K562 (cell line): ENCODE results near the gene DPP10. TPM values are rescaled to one million over a fixed set of nuclear protein-coding genes. Genes with fewer than 3 reads are reported as not detected.

ENCODE experiments used
- ATAC-seq: fragments of 200-7000 bp; cut with Tn5 transposase; 3 replicates; pipeline ENCODE4 v1.9.1; 2020; ENCODE audit warnings: moderate library complexity
- BruUV-seq: library from RNA; stranded (reverse); fragments of 400-500 nt; replicated peaks from 2 replicates; lab custom pipeline; 2021; lab: Mats Ljungman, UMichigan
- CTCF ChIA-PET: fragments of 300-600 bp; formaldehyde crosslinking; extraction: SDS; loops from one replicate; lab custom pipeline; 2021; ENCODE audit warnings: low intra/inter-chr PET ratio; lab: Yijun Ruan, JAX
- POLR2A ChIA-PET: fragments of 300-600, 350-650 bp; sonication (Branson Sonifier 250); formaldehyde crosslinking; extraction: SDS; loops from one replicate; lab custom pipeline; 2021; ENCODE audit warnings: antibody characterized with exemption, inconsistent platforms; lab: Yijun Ruan, JAX
- DNase-seq, 4 experiments: peaks; one replicate each; pipeline versions ENCODE4 v3.0.0 to v3.0.0-alpha.2; 2011 to 2018; ENCODE audit warnings: low spot score in 3 of 4, mixed read lengths in 3 of 4; ENCODE audit errors: extremely low read depth in 1 of 4
- FAIRE-seq: peaks from 2 replicates; lab custom pipeline; 2011; peaks lifted over from hg19 to GRCh38; lab: Jason Lieb, UNC
- H2AFZ ChIP-seq: 2 replicates; pipeline ENCODE4 v1.6.0; 2011; ENCODE audit warnings: low read depth, low read length, control low read depth, inconsistent platforms
- H3K27ac ChIP-seq: fragments of 200-600 bp; 3 replicates; pipeline ENCODE4 v1.8.0; 2011; ENCODE audit warnings: low read depth, mild to moderate bottlenecking, control low read depth, inconsistent platforms, low read length, moderate library complexity, mixed read lengths; ENCODE audit errors: extremely low read depth
- H3K27me3 ChIP-seq, 2 experiments: fragments of 300-600 bp in 1 of 2; 2 replicates in 1 of 2; 3 replicates in 1 of 2; pipeline versions ENCODE4 v1.6.0 to v1.8.0; 2011; ENCODE audit warnings: inconsistent platforms in 2 of 2, low read length in 2 of 2, mild to moderate bottlenecking in 1 of 2, mixed read lengths in 1 of 2, moderate library complexity in 1 of 2; ENCODE audit not compliant: control insufficient read depth in 2 of 2, insufficient read depth in 2 of 2
- H3K36me3 ChIP-seq: fragments of 300-600 bp; 3 replicates; pipeline ENCODE4 v1.8.0; 2011; ENCODE audit warnings: mild to moderate bottlenecking, low read length, inconsistent platforms; ENCODE audit not compliant: control insufficient read depth, insufficient read depth
- H3K4me1 ChIP-seq, 2 experiments: fragments of 200-600 bp in 1 of 2; replicated peaks in 1 of 2; 2 replicates in 1 of 2; 3 replicates in 1 of 2; pipeline versions ENCODE4 v1.5.1 to v1.8.0; 2011; ENCODE audit warnings: inconsistent platforms in 2 of 2, low read length in 2 of 2, mild to moderate bottlenecking in 1 of 2, mixed read lengths in 1 of 2, moderate library complexity in 1 of 2; ENCODE audit not compliant: control insufficient read depth in 2 of 2, insufficient read depth in 2 of 2
- H3K4me2 ChIP-seq: 2 replicates; pipeline ENCODE4 v1.6.1; 2011; ENCODE audit warnings: low read length, control low read depth, inconsistent platforms, mixed read lengths; ENCODE audit not compliant: insufficient read depth
- H3K4me3 ChIP-seq: fragments of 200-600 bp; sonication (generic), shearing (Covaris generic); 2 replicates; pipeline ENCODE4 v1.5.1; 2016; ENCODE audit warnings: control low read depth, inconsistent platforms
- H3K79me2 ChIP-seq: fragments of 200-600 bp; 3 replicates; pipeline ENCODE4 v1.8.0; 2011; ENCODE audit warnings: low read length, inconsistent platforms; ENCODE audit not compliant: control insufficient read depth, insufficient read depth
- H3K9ac ChIP-seq, 2 experiments: 2 replicates each; pipeline versions ENCODE4 v1.6.0 to v1.6.1; 2011; ENCODE audit warnings: low read depth in 2 of 2, low read length in 2 of 2, control low read depth in 1 of 2, inconsistent platforms in 1 of 2, mild to moderate bottlenecking in 1 of 2, mixed read lengths in 1 of 2; ENCODE audit not compliant: insufficient read depth in 1 of 2
- H3K9me1 ChIP-seq: one replicate; pipeline ENCODE4 v1.6.0; 2011; ENCODE audit warnings: inconsistent platforms, mild to moderate bottlenecking, low read length, moderate library complexity; ENCODE audit not compliant: control insufficient read depth, insufficient read depth
- H3K9me3 ChIP-seq: replicated peaks from 2 replicates; pipeline ENCODE4 v1.5.1; 2011; ENCODE audit warnings: low read depth, low read length, inconsistent platforms; ENCODE audit not compliant: control insufficient read depth, insufficient read depth
- H4K20me1 ChIP-seq: replicated peaks from 2 replicates; pipeline ENCODE4 v1.6.1; 2011; ENCODE audit warnings: low read length, inconsistent platforms, mixed read lengths; ENCODE audit not compliant: control insufficient read depth, insufficient read depth
- BCOR ChIP-seq: fragments of 450-650 bp; IDR thresholded peaks from 2 replicates; pipeline ENCODE4 v1.6.1; 2016
- BDP1 ChIP-seq: IDR thresholded peaks from 3 replicates; pipeline ENCODE4 v1.6.1; 2011; ENCODE audit not compliant: insufficient read length, insufficient read depth
- HDGF ChIP-seq: fragments of 450-650 bp; IDR thresholded peaks from 2 replicates; pipeline ENCODE4 v1.6.1; 2016
- NKRF ChIP-seq: fragments of 450-650 bp; IDR thresholded peaks from 2 replicates; pipeline ENCODE4 v1.6.1; 2016; ENCODE audit warnings: borderline replicate concordance
- SIN3B ChIP-seq: fragments of 450-650 bp; IDR thresholded peaks from 2 replicates; pipeline ENCODE4 v1.6.1; 2017; ENCODE audit warnings: low read depth, mild to moderate bottlenecking, moderate library complexity
- ZBTB12 ChIP-seq: fragments of 250-450 bp; sonication (Bioruptor Pico); IDR thresholded peaks from 2 replicates; pipeline ENCODE4 v1.4.0; 2020
- ZNF407 ChIP-seq: fragments of 450-650 bp; IDR thresholded peaks from 2 replicates; pipeline ENCODE4 v1.6.1; 2016; ENCODE audit warnings: low read depth
- ZNF696 ChIP-seq: fragments of 250-450 bp; sonication (Bioruptor Pico); conservative IDR thresholded peaks from 2 replicates; pipeline ENCODE4 v1.4.0; 2020; ENCODE audit warnings: mild to moderate bottlenecking, moderate library complexity
- WGBS: fragments of 100-300 bp; shearing (Covaris generic); methylation state at CpG from one replicate; pipeline ENCODE4 v1.1.6; 2016; ENCODE audit warnings: low coverage, mixed read lengths; ENCODE audit not compliant: insufficient coverage; ENCODE audit errors: missing lambda C conversion rate; 5-methylcytosine and 5-hydroxymethylcytosine counted together
- in situ Hi-C: fragments of 300-500 bp; cut with MboI; formaldehyde crosslinking; loops from 4 replicates; pipeline ENCODE4 v1.15.0; 2018; ENCODE audit warnings: inconsistent platforms, mixed read lengths
- intact Hi-C: fragments of 100-400 bp; cut with micrococcal nuclease; formaldehyde crosslinking; loops from 2 replicates; pipeline ENCODE4 v1.14.2; 2022
- polyA plus RNA-seq, 8 experiments: library from polyadenylated mRNA; depleted of rRNA in 4 of 8; stranded (reverse) in 5 of 8; unstranded in 3 of 8; fragments of >200 nt; fragmentation: Nextera tagmentation in 2 of 8; fragmentation: Illumina TruSeq in 1 of 8; extraction: Ambion mirVana in 2 of 8; extraction: Trizol in 1 of 8; gene quantifications; 2 replicates each; pipeline versions ENCODE4 v1.2.1 to v1.2.3, GENCODE V29; 2011 to 2014; ENCODE audit warnings: inconsistent platforms in 1 of 8, missing spikeins in 1 of 8
- total RNA-seq, 7 experiments: library from RNA; depleted of rRNA in 6 of 7; stranded (reverse); fragments of >200 nt in 6 of 7; fragmentation: Illumina TruSeq in 2 of 7; extraction: Trizol in 2 of 7; gene quantifications; 2 replicates each; pipeline versions ENCODE4 v1.2.1 to v1.2.3, GENCODE V29; 2011 to 2021; ENCODE audit warnings: low replicate concordance in 1 of 7

Gene DPP10
- total and polyA plus RNA-seq, 9 of the 15 experiments (the other 6 are each of a cell fraction or from before 2014, with no cell fraction given): not detected

- no peak overlapping the region for H3K27ac ChIP-seq
- DNase-seq (no peak), FAIRE-seq (no peak), ATAC-seq (no peak)
- in situ Hi-C loops: no loop called here
- H2AFZ ChIP-seq: no peak overlapping the region
- no peaks in the 10 kb centered on the region for H3K36me3 ChIP-seq
- intact Hi-C loops: no loop called here
- no peak overlapping the region for H3K4me2 ChIP-seq
- ChIA-PET POLR2A (no interaction called here), CTCF (no interaction called here)
- no peak overlapping the region for H3K4me3 ChIP-seq
- H3K9me1 ChIP-seq: no peaks in the 10 kb centered on the region
- no peaks in the 10 kb centered on the region for H4K20me1 ChIP-seq
- BruUV-seq: no TSS peak
- no peaks in the 10 kb centered on the region for H3K79me2 ChIP-seq
- H3K9me3 ChIP-seq: no peaks in the 10 kb centered on the region
- 8% methylated on average over 4 of the region's 4 CpGs for WGBS
- H3K9ac ChIP-seq: no peak overlapping the region
- no peaks in the 10 kb centered on the region for H3K27me3 ChIP-seq
- H3K4me1 ChIP-seq: no peaks in the 10 kb centered on the region
- no peak for TF ChIP-seq SIN3B
- no peak for TF ChIP-seq BCOR
- no peak for TF ChIP-seq ZNF696 (CRISPR knock-in tag)
- no peak for TF ChIP-seq HDGF
- TF ChIP-seq ZBTB12 (CRISPR knock-in tag): no peak
- TF ChIP-seq NKRF: no peak
- TF ChIP-seq ZNF407: no peak
- no peak for TF ChIP-seq BDP1
Observed at GRCh38 chr2:115083225-115083624, 640.8 kb downstream of the DPP10 start.
